ENCODE measurements around the gene CORO1C. TPM values are rescaled to one million over a fixed set of nuclear protein-coding genes. Genes with fewer than 3 reads are reported as not detected.

CORO1C gene
- total and polyA plus RNA-seq, 9 of the 15 experiments (the other 6 are each of a cell fraction or from before 2014, with no cell fraction given) = 55.2 to 280 (median 150) TPM

DNA sequence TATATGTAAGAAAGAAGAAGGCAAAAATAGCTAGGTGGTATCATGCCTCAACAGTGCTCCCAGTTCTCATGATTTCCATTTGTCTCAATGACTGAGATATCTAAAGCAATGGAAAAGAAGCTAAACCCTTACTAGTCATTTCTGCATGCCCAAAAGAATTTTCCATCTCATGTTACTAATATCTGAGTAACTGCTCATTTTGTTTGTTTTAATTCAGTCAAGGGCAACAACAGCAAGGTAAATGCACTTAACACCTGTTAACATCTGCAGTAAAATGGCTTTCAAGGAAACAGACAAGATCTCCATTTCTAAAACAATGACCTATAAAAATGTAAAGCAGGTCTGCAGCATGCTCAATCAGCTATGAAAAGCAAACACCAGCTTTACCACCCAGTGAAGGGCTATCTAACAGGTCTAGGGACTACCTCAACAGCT lies 78.2 kb downstream of the CORO1C start (continued):
- TF ChIP-seq, protein P1, sequence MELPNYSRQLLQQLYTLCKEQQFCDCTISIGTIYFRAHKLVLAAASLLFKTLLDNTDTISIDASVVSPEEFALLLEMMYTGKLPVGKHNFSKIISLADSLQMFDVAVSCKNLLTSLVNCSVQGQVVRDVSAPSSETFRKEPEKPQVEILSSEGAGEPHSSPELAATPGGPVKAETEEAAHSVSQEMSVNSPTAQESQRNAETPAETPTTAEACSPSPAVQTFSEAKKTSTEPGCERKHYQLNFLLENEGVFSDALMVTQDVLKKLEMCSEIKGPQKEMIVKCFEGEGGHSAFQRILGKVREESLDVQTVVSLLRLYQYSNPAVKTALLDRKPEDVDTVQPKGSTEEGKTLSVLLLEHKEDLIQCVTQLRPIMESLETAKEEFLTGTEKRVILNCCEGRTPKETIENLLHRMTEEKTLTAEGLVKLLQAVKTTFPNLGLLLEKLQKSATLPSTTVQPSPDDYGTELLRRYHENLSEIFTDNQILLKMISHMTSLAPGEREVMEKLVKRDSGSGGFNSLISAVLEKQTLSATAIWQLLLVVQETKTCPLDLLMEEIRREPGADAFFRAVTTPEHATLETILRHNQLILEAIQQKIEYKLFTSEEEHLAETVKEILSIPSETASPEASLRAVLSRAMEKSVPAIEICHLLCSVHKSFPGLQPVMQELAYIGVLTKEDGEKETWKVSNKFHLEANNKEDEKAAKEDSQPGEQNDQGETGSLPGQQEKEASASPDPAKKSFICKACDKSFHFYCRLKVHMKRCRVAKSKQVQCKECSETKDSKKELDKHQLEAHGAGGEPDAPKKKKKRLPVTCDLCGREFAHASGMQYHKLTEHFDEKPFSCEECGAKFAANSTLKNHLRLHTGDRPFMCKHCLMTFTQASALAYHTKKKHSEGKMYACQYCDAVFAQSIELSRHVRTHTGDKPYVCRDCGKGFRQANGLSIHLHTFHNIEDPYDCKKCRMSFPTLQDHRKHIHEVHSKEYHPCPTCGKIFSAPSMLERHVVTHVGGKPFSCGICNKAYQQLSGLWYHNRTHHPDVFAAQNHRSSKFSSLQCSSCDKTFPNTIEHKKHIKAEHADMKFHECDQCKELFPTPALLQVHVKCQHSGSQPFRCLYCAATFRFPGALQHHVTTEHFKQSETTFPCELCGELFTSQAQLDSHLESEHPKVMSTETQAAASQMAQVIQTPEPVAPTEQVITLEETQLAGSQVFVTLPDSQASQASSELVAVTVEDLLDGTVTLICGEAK (IDR thresholded peaks at IDR 0.05) = no peak
- TF ChIP-seq, protein P1 (CRISPR knock-in tag; IDR thresholded peaks at IDR 0.05) = no peak
- TF ChIP-seq TBP (optimal IDR thresholded peaks at IDR 0.05; ENCODE audit: low read depth, low read length) (no peak), GABPB1 (CRISPR knock-in tag; IDR thresholded peaks at IDR 0.05) (no peak), ZFP36 (IDR thresholded peaks at IDR 0.05; ENCODE audit: low read depth, low read length, partially characterized antibody) (no peak), HDAC3 (IDR thresholded peaks at IDR 0.05; ENCODE audit: borderline replicate concordance, partially characterized antibody) (no peak), EGR1 (conservative IDR thresholded peaks at IDR 0.05) (no peak)
- TF ChIP-seq, protein P2, sequence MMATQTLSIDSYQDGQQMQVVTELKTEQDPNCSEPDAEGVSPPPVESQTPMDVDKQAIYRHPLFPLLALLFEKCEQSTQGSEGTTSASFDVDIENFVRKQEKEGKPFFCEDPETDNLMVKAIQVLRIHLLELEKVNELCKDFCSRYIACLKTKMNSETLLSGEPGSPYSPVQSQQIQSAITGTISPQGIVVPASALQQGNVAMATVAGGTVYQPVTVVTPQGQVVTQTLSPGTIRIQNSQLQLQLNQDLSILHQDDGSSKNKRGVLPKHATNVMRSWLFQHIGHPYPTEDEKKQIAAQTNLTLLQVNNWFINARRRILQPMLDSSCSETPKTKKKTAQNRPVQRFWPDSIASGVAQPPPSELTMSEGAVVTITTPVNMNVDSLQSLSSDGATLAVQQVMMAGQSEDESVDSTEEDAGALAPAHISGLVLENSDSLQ (IDR thresholded peaks at IDR 0.05) = no peak
- TF ChIP-seq, protein P3, sequence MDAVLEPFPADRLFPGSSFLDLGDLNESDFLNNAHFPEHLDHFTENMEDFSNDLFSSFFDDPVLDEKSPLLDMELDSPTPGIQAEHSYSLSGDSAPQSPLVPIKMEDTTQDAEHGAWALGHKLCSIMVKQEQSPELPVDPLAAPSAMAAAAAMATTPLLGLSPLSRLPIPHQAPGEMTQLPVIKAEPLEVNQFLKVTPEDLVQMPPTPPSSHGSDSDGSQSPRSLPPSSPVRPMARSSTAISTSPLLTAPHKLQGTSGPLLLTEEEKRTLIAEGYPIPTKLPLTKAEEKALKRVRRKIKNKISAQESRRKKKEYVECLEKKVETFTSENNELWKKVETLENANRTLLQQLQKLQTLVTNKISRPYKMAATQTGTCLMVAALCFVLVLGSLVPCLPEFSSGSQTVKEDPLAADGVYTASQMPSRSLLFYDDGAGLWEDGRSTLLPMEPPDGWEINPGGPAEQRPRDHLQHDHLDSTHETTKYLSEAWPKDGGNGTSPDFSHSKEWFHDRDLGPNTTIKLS (IDR thresholded peaks at IDR 0.05; ENCODE audit: borderline replicate concordance, low read depth) = no peak
